HG02970 (cell line): Measurements from ENCODE around the gene CST3.
"Not testable (repeated sequence)": the region's sequence is repeated elsewhere in the genome, so short reads cannot be mapped to it uniquely, and the experiment has no call there.

Source experiments
- ATAC-seq: cut with Tn5 transposase; IDR thresholded peaks from one replicate; pipeline ENCODE4 v1.9.1; 2021; ENCODE audit warnings: mild to moderate bottlenecking, moderate library complexity, moderate number of reproducible peaks; ENCODE audit not compliant: unreplicated experiment, low FRiP score

CST3 gene

DNA sequence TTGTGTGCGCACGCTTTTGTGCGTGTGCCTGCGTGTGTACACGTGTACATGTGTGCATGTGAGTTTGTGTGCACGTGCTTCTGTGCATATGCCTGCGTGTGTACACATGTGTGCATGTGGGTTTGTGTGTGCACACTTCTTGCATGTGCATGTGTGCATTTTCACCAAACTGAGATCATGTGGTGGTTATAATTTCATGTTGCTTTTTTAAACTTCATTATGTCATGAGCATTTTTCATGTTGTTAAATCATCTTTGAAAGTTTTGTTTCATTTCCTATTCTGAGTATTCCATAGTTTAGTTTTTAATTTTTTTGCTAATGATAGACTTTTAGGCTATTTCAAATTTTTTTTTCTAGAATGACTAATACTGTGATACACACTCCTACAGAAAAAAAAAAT is 6.4 kb upstream of the CST3 start:
- ATAC-seq, result no peak

GRCh38 chr20:23643659-23644058 is 5.9 kb upstream of the CST3 start:
- no peak for ATAC-seq

GRCh38 chr20:23641936-23642751 is 4.4 kb upstream of the CST3 start:
- no peak for ATAC-seq

DNA sequence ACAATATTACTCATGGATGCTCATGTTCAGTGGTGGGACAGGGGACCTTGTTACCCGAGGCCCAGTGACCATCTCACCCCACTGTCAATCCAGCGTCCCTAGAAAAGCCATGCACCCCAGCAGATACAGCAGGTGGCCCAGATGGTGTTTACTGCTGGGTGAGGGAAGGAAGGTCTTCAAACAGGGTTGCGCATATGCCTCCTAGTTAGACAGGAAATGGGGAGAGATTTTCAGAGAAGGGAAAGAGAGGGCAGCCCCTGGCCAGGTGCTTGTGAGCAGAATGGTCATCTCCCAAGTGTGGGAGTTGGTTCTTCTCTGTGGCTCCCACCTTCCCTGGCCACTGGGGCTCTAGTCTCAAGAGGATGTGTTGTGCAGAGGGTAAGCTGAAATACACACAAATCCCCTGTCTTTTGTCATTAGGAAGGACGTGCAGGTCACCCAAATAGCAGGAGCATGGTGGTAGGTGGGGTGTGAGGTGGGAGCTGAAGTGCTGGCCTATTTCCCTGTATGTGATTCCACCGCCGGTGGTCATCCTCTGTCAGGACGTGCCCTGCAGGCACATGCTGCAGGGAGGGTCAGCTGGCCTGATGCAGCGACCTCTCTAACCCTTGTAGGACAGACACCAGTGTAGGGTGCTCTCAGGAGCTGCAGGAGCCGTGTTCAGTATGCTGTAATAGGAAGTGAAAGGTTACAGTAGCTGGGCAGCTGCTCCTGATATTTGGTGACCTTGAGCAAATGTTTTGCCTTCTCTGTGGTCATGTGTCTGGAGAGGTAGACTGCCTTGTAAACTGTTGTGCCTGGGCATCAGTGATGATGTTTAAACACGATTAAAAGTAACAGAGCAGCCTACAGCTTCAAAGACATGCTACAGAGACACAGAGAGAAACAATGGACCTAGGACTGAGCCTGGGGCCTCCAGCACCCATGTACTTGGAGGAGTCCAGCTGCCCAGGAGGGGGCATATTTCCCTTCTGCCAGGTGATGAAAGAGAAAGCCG is 3.2 kb upstream of the CST3 start:
- no peak for ATAC-seq

GRCh38 chr20:23640018-23640601 is 2.4 kb upstream of the CST3 start:
- ATAC-seq, result no peak

DNA sequence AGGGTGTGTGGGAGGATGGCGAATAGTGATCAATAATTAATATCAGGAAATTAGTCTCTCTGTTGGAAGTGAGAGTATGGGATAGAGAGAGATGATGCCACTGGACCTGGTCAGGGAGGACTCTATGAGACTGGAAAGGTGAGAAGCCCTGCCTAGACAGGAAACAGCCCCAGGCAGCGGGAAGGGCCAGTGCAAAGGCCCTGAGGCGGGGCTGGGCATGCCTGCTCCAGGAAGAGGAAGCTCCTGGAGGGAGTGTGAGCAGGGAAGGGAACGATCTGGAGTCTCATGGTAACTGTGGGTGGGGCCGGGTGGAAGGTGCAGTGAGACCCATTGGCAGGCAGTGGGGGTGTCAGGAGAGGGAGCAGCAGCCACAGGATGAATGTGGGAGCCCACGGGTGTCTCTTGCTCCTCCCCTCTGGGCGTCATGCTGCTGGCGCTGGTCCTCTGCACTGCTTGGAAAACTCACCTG is 1.8 kb upstream of the CST3 start:
- no peak for ATAC-seq

GRCh38 chr20:23638309-23638708 is 554 bp upstream of the CST3 start:
- ATAC-seq, result no peak

- ATAC-seq, result no peak
Measured at GRCh38 chr20:23636908-23637281, 860 bp downstream of the CST3 start.

- no peak for ATAC-seq
Measured at GRCh38 chr20:23636182-23636907, 1.4 kb downstream of the CST3 start.

- ATAC-seq, result not testable (repeated sequence)
Measured at GRCh38 chr20:23635768-23636090, 2.0 kb downstream of the CST3 start.

- ATAC-seq, result no peak
Measured at GRCh38 chr20:23634985-23635767, 2.6 kb downstream of the CST3 start.

- ATAC-seq, result no peak
Measured at GRCh38 chr20:23634044-23634801, 3.5 kb downstream of the CST3 start.

DNA sequence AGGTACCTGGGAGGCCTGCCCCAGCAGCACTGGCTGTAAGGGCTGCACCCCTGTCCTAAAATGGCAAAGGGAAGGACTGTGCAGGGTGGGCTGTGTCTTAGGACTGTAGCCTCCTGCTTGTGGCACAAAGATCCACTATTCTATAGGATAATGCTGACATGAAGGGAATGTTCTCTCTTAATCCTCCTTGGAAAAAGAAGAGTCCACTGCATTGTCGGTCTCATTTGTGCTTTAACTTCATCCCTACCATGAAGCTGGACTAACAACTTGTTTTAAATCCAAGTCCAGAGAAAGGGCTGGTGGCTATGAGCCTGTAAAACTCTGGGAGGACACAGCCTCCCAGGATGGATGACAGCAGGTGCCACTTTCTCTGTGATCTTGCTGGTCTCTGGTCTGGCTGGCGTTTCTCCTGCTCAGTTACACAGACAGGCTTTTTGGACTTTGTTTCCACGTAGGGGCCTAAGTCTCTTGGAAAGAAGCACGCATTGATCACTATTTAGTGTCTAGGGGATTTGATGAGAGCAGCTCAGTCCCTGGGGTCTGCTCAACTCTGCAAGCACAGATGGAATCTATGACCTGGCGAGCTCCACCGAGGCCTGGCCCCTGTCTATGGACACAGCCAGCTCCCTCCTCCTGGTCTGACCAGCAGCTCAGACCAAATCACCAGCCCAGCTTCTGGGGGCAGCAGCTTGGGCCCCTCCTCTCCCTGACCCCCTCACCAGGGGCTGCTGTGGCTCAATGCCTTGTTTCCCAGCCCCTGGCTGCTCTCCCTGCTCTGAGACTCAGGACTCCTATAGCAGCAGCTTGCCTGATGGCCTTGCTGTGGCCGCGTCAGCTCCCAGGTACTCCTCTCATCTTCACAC is 4.8 kb downstream of the CST3 start:
- ATAC-seq, result no peak

DNA sequence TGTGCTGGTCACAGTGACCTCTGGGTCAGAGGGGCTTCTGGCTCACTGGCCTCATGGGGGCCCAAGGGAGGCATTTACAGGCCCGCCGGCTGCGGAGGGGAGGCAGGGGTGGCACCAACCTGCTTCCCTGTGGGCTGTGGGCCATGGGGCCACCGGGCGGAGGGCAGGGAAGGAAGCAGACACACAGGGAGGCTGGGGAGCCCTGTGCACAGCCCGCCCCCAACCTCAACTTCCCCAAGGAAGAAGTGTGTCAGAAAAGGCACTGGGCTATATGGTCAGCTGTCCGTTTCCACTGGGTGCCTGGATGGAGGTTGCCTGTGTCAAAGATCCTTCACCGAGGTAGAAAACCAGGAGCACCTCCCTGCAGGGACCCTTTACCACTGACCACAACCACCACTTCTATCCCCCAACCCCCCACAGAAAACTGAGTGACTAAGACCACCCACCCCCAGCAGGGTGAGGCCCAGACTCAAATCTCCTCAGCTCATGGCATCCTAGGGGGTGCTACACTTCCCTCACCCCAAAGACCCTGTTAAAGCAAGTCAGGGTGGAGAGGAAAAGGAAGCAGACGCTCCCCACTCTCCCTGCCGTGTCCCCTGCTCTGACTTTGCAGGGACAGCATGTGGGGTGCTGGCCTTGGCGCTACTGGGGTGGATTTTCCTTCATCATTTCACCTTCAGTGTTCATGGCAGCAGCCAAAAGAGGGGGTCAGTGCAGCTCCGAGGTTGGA is 5.6 kb downstream of the CST3 start:
- ATAC-seq, result no peak

DNA sequence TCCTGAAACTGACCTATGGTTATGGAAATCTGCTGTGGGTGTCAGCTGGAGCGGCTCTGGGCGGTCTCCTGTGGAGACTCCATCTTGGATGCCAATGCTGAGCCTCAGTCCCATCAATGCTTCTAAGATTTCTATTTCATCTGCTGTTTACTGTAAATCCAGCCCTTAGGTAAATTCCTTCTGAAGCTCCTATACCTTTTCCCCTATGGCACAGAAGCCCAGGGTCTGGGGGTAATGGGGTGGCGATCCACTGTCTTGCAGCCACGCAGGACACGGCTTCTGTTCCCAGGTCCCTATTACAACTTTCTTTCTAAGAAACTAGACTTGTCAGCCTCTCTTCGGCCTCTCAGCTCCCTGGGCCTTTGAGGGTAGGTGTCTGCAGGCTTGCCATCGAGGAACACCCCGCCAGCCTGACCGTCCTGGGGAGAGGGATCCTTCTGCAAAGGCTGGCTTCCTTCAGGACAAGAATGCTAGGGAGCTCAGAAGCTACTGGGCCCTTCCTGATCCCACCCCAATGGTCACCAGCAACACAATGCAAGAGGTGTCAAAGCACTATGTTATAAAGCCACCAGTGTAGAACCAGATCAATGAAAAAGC is 6.4 kb downstream of the CST3 start:
- no peak for ATAC-seq

DNA sequence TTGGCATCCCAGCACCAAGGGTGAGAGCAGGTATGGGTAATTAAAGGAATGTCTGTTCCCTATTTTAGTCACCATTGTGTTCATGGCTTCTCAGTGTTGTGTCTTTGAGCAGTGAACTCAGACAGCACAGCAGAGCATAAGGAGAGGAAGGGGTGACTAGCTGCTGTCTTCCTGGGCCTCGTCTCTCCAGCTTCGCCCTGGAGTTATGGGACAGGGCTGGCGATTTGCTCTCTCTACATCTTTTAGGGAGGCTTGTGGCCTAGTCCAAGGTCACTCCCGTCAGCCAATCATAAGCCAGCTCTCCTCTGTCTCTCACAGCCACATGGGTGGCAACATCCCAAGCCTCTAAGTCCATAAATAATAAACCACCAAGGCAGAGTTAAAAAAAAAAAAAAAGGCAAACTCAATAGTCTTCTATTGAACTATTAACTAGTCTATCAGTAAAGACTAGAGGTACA is 7.3 kb downstream of the CST3 start:
- no peak for ATAC-seq
